GM18858 (cell line): ENCODE data around the gene CEP152.

ENCODE experiments used
- ATAC-seq: cut with Tn5 transposase; IDR thresholded peaks from one replicate; pipeline ENCODE4 v1.9.1; 2021; ENCODE audit not compliant: unreplicated experiment

Gene CEP152

GRCh38 chr15:48705381-48705780, 105.5 kb downstream of the CEP152 start:
- ATAC-seq = no peak

GRCh38 chr15:48703544-48703943, 107.3 kb downstream of the CEP152 start:
- ATAC-seq = no peak

GRCh38 chr15:48702569-48703236, 108.2 kb downstream of the CEP152 start:
- ATAC-seq = no peak

- ATAC-seq = no peak
Observed at GRCh38 chr15:48696627-48697312, 114.1 kb downstream of the CEP152 start.

DNA sequence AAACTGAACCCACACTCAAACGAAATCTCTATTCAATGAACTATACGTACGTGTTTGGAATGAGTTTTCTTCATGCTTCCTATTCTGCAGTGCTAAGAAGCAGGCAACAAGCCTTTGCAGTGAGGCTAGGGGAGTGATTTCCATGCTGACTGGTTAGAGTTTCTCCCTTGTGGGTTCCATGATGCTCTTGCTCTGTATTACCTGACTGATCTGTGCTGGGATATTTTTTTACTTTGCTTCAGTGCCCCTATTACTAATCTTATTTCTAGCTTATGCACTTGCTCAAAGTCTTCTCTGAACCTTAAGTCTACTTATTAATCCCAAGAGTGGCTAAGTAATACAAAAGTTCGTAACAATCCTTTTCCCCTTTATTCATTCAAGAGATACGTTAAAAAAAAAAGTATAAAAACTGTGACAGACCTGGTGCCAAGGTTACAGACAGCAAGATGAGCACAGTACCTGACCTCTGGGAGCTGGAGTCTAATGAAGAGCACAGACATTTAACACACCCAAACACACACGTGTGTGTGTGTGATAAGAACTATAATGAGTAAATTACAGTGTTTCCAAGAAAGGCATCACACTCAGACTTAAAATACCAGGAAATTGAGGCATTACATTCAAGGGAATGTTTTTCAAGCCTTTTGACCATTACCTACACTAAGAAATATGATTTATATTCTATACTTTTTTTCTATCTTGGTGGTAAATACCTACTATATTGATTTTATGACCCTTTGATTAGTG, 114.9 kb downstream of the CEP152 start:
- no peak for ATAC-seq

GRCh38 chr15:48695088-48695826, 115.6 kb downstream of the CEP152 start:
- ATAC-seq = no peak

- ATAC-seq = no peak
Observed at GRCh38 chr15:48693484-48693883, 117.4 kb downstream of the CEP152 start.

DNA sequence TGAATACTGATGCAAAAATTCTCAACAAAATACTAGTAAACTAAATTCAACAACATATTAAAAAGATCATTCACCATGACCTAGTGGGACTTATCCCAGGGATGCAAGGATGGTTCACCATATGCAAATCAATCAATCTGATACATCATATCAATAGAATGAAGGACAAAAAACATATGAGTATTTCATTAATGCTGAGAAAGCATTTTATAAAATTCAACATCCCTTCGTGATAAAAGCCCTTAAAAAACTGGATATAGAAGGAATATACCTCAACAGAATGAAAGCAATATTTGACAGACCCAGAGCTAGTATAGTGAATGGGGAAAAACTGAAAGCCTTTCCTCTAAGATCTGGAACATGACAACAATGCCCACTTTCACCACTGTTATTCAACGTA, 122.4 kb downstream of the CEP152 start:
- no peak for ATAC-seq
